GM13976 (cell line): ENCODE data around the gene PITPNM2.

ENCODE experiments used
- DNase-seq: peaks from one replicate; pipeline ENCODE4 v3.0.0; 2012; ENCODE audit warnings: low spot score
- CTCF ChIP-seq: IDR thresholded peaks from 2 replicates; pipeline ENCODE4 v1.5.1; 2012; ENCODE audit warnings: borderline replicate concordance, mild to moderate bottlenecking; ENCODE audit not compliant: insufficient read depth; ENCODE audit errors: extremely low read depth, missing control alignments, control extremely low read depth
- in situ Hi-C: fragments of 300-500 bp; cut with MboI; formaldehyde crosslinking; loops from one replicate; pipeline ENCODE4 v1.12.0; 2022; ENCODE audit warnings: low sequenced_read_pairs, mixed read lengths, inconsistent platforms; ENCODE audit not compliant: unreplicated experiment

Gene PITPNM2

GRCh38 chr12:123165537-123165936, 14.6 kb upstream of the PITPNM2 start:
- in situ Hi-C loops = no loop called here
- TF ChIP-seq CTCF = no peak
- DNase-seq = no peak

GRCh38 chr12:123164710-123165261, 13.9 kb upstream of the PITPNM2 start:
- in situ Hi-C loops = no loop called here
- no peak for TF ChIP-seq CTCF
- no peak for DNase-seq

GRCh38 chr12:123164222-123164621, 13.3 kb upstream of the PITPNM2 start:
- no peak for DNase-seq
- no peak for TF ChIP-seq CTCF
- in situ Hi-C loops = no loop called here

- DNase-seq = no peak
- TF ChIP-seq CTCF = no peak
- in situ Hi-C loops = no loop called here
Measured at GRCh38 chr12:123163227-123163626, 12.3 kb upstream of the PITPNM2 start.

- DNase-seq = no peak
- in situ Hi-C loops = no loop called here
- no peak for TF ChIP-seq CTCF
Measured at GRCh38 chr12:123160801-123161487, 10.1 kb upstream of the PITPNM2 start.

- no peak for DNase-seq
- in situ Hi-C loops = no loop called here
- no peak for TF ChIP-seq CTCF
Measured at GRCh38 chr12:123153906-123154305, 3.0 kb upstream of the PITPNM2 start.
